Effector memory CD8-positive, alpha-beta T cell (primary cell): ENCODE data around the gene CCDC63.
"Not testable (repeated sequence)": the region's sequence is repeated elsewhere in the genome, so short reads cannot be mapped to it uniquely, and the experiment has no call there.

Source experiments
- ATAC-seq: fragments of 150-1000 bp; cut with Tn5 transposase; replicated peaks from 2 replicates; pipeline ENCODE4 v1.10.0; 2021; ENCODE audit warnings: mild to moderate bottlenecking, moderate library complexity
- DNase-seq, 3 experiments: peaks; one replicate each; pipeline ENCODE4 v3.0.0; 2021
- H3K27ac Mint-ChIP-seq, 2 donors: one replicate each; pipeline ENCODE4 v1.8.0; 2022; ENCODE audit warnings: mild to moderate bottlenecking in 2 of 2, mixed read lengths in 2 of 2, moderate library complexity in 2 of 2
- H3K27me3 Mint-ChIP-seq, 2 donors: one replicate each; pipeline ENCODE4 v1.8.0; 2022; ENCODE audit warnings: mixed read lengths in 2 of 2
- H3K36me3 Mint-ChIP-seq: one replicate; pipeline ENCODE4 v1.8.0; 2022; ENCODE audit warnings: mild to moderate bottlenecking, moderate library complexity, mixed read lengths; ENCODE audit not compliant: insufficient read depth
- H3K4me1 Mint-ChIP-seq, 2 donors: one replicate each; pipeline ENCODE4 v1.8.0; 2022; ENCODE audit warnings: low read depth in 2 of 2, mixed read lengths in 2 of 2
- H3K4me3 Mint-ChIP-seq, 2 donors: one replicate each; pipeline ENCODE4 v1.8.0; 2022; ENCODE audit warnings: mild to moderate bottlenecking in 2 of 2, mixed read lengths in 2 of 2, moderate library complexity in 2 of 2
- H3K9me3 Mint-ChIP-seq, 2 donors: one replicate each; pipeline ENCODE4 v1.8.0; 2022; ENCODE audit warnings: mixed read lengths in 2 of 2

The CCDC63 gene

GRCh38 chr12:110940296-110940695 is 93.5 kb downstream of the CCDC63 start:
- Mint-ChIP-seq H3K27ac (no peak overlapping the region), H3K9me3 (no peaks in the 10 kb centered on the region), H3K36me3 (no peaks in the 10 kb centered on the region), H3K27me3 (peaks cover 42 to 56% of the 10 kb centered on the region in 2 donors), H3K4me3 (no peak overlapping the region), H3K4me1 (peaks cover 6% of the 10 kb centered on the region in 2 donors)
- no peak for DNase-seq
- ATAC-seq, result no peak

- no peak overlapping the region for H3K4me3 Mint-ChIP-seq
- no peak for DNase-seq
- H3K4me1 Mint-ChIP-seq, result peaks cover 6% of the 10 kb centered on the region in 2 donors
- ATAC-seq, result no peak
- no peak overlapping the region for H3K27ac Mint-ChIP-seq
- H3K27me3 Mint-ChIP-seq, result peaks cover 39 to 56% of the 10 kb centered on the region in 2 donors
- H3K9me3 Mint-ChIP-seq, result peaks cover 0 to 2% of the 10 kb centered on the region in 2 donors
- H3K36me3 Mint-ChIP-seq, result no peaks in the 10 kb centered on the region
Measured at GRCh38 chr12:110940933-110941332, 94.1 kb downstream of the CCDC63 start.

DNA sequence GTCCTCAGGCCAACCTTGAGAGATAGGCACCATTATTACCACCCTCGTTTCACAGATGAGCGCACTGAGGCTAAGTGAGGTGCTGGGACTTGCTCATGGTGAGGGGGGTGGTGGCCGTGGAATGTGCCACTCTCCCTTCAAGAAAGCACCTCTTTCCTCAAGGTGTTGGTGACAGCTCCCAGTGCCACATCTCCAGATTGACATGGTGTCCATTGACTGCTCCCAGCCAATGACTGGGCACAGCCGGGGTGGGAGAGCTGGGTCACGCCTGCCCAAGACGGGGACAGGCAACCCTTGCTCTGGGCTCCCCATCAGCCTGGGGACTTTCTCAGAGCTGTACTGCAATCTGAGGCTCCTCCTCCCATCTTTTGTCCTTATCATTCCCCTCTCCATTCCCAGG is 94.6 kb downstream of the CCDC63 start:
- peaks cover 0 to 2% of the 10 kb centered on the region in 2 donors for H3K9me3 Mint-ChIP-seq
- H3K27me3 Mint-ChIP-seq, result peaks cover 34 to 51% of the 10 kb centered on the region in 2 donors
- ATAC-seq (no peak), DNase-seq (no peak)
- peaks cover 6% of the 10 kb centered on the region in 2 donors for H3K4me1 Mint-ChIP-seq
- no peak overlapping the region for H3K27ac Mint-ChIP-seq
- no peaks in the 10 kb centered on the region for H3K36me3 Mint-ChIP-seq
- H3K4me3 Mint-ChIP-seq, result no peak overlapping the region

GRCh38 chr12:110943373-110943772 is 96.6 kb downstream of the CCDC63 start:
- peaks cover 20 to 36% of the 10 kb centered on the region in 2 donors for H3K27me3 Mint-ChIP-seq

DNA sequence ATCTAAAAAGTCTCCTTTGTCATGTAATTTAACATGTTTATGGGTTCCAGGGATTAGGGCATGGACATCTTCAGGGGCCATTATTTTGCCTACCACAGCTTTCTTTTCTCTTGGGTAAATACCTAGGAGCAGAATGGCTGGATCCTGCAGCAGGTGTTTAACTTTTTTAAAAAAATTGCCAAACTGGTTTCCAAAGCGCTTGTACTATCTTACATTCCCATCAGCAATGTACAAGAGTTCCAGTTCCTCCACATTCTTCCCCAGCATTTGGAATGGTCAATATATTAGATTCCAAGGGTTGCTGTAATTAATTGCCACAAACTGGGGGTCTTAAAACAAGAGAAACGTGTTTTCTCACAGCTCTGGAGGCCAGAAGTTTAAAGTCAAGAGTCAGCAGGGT is 101.3 kb downstream of the CCDC63 start:
- no peaks in the 10 kb centered on the region for H3K36me3 Mint-ChIP-seq

More at GRCh38 chr12:110943373-110943772, 96.6 kb downstream of the CCDC63 start:
- no peak overlapping the region for H3K4me3 Mint-ChIP-seq
- DNase-seq (no peak), ATAC-seq (no peak)
- peaks cover 0 to 2% of the 10 kb centered on the region in 2 donors for H3K9me3 Mint-ChIP-seq
- no peaks in the 10 kb centered on the region for H3K36me3 Mint-ChIP-seq
- H3K4me1 Mint-ChIP-seq, result no peaks in the 10 kb centered on the region
- H3K27ac Mint-ChIP-seq, result no peak overlapping the region

GRCh38 chr12:110950466-110950865 is 103.7 kb downstream of the CCDC63 start:
- not testable (repeated sequence) for ATAC-seq, H3K9me3 Mint-ChIP-seq, H3K36me3 Mint-ChIP-seq, H3K4me1 Mint-ChIP-seq, H3K27ac Mint-ChIP-seq, DNase-seq, H3K4me3 Mint-ChIP-seq
- H3K27me3 Mint-ChIP-seq, result peaks cover 10 to 13% of the 10 kb centered on the region in 2 donors

More for the DNA sequence above, 101.3 kb downstream of the CCDC63 start:
- H3K4me3 Mint-ChIP-seq, result no peak overlapping the region
- no peaks in the 10 kb centered on the region for H3K4me1 Mint-ChIP-seq
- peaks cover 0 to 2% of the 10 kb centered on the region in 2 donors for H3K9me3 Mint-ChIP-seq
- no peak overlapping the region for H3K27ac Mint-ChIP-seq
- ATAC-seq (no peak), DNase-seq (no peak)
- peaks cover 5 to 6% of the 10 kb centered on the region in 2 donors for H3K27me3 Mint-ChIP-seq

- H3K27ac Mint-ChIP-seq, DNase-seq, H3K36me3 Mint-ChIP-seq, H3K9me3 Mint-ChIP-seq, ATAC-seq, H3K4me1 Mint-ChIP-seq, H3K4me3 Mint-ChIP-seq: not testable (repeated sequence)
- H3K27me3 Mint-ChIP-seq, result peaks cover 10 to 13% of the 10 kb centered on the region in 2 donors
Measured at GRCh38 chr12:110950867-110951266, 104.1 kb downstream of the CCDC63 start.
